Upper lobe of right lung (tissue), 1 donor: ENCODE data around the gene PLCB1. TPM values are rescaled to one million over a fixed set of nuclear protein-coding genes. Genes with fewer than 3 reads are reported as not detected.

Source experiments
- ATAC-seq: fragments of 200-7000 bp; cut with Tn5 transposase; one replicate; pipeline ENCODE4 v1.9.1; 2020; ENCODE audit warnings: mild to moderate bottlenecking, moderate library complexity
- DNase-seq: peaks from one replicate; pipeline ENCODE4 v3.0.0-alpha.2; 2020
- H3K27ac ChIP-seq: fragments of 200-600 bp; one replicate; pipeline ENCODE4 v1.8.0; 2022
- H3K27me3 ChIP-seq: fragments of 200-600 bp; one replicate; pipeline ENCODE4 v1.8.0; 2022; ENCODE audit warnings: mild to moderate bottlenecking
- H3K36me3 ChIP-seq: fragments of 200-600 bp; one replicate; pipeline ENCODE4 v1.8.0; 2022
- H3K4me1 ChIP-seq: fragments of 200-600 bp; one replicate; pipeline ENCODE4 v1.8.0; 2022
- H3K4me3 ChIP-seq: fragments of 200-600 bp; one replicate; pipeline ENCODE4 v1.8.0; 2022; ENCODE audit warnings: mild to moderate bottlenecking
- H3K9me3 ChIP-seq: fragments of 200-600 bp; one replicate; pipeline ENCODE4 v1.8.0; 2022
- CTCF ChIP-seq: fragments of 200-600 bp; IDR thresholded peaks from one replicate; pipeline ENCODE4 v1.8.0; 2022; ENCODE audit warnings: antibody characterized with exemption
- intact Hi-C: fragments of 100-400 bp; cut with DNase I; formaldehyde crosslinking; loops from one replicate; pipeline ENCODE4 v1.11.0; 2022
- total RNA-seq: library from RNA; stranded (reverse); fragmentation: NEBNext Ultra II Directional; extraction: Animal tissue kit (Norgen Biotek cat#: 25700); gene quantifications from one replicate; pipeline ENCODE4 v1.2.1, GENCODE V29; 2021
- donor health status: DM: no; HTN: yes; CAD: no; lungs with severe emphysema.

The PLCB1 gene
- total RNA-seq, 1 donor from 2014 or later, result 12.4 TPM

DNA sequence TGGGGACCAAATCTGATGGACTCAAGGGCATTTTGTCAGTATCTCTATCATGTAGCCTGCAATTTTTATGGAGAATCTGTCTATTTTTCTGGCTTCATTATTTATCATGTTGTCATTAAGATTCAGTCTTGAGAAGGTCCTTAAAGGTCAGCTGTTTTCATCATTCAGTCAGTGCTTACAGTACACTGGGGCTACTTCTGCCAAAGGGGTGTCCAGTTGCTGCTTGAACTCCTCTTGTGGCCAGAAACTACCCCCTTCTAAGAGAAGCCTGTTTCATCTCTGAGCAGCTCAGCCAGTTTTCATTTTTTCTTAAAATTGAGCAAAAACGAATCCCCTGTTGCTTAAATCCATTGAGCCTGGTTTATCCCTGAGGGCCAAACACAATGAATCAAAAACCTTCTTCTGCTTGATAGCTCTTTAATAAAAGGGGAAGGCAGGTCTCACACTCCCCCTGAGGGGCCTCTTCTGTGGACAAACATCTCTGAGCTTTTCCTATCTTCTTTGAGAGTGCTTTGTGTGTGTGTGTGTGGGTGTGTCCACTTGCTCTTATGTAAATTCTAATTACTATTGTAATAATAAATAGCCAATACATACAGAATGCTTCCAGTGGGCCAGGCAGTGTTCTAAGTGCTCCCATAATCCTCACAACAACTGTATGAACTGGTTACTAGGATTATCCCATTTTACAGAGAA lies 172.2 kb downstream of the PLCB1 start:
- Histone ChIP-seq H3K27me3 (no peaks in the 10 kb centered on the region), H3K9me3 (no peaks in the 10 kb centered on the region), H3K36me3 (no peaks in the 10 kb centered on the region), H3K27ac (no peak overlapping the region), H3K4me1 (no peaks in the 10 kb centered on the region), H3K4me3 (no peak overlapping the region)
- TF ChIP-seq CTCF, result no peak
- intact Hi-C loops, result no loop called here
- DNase-seq, result no peak
- no peak for ATAC-seq

- peak; percentile 64 for DNase-seq
- intact Hi-C loops, result no loop called here
- ATAC-seq, result peak; percentile 82
Measured at GRCh38 chr20:8305449-8305978, 173.4 kb downstream of the PLCB1 start.

DNA sequence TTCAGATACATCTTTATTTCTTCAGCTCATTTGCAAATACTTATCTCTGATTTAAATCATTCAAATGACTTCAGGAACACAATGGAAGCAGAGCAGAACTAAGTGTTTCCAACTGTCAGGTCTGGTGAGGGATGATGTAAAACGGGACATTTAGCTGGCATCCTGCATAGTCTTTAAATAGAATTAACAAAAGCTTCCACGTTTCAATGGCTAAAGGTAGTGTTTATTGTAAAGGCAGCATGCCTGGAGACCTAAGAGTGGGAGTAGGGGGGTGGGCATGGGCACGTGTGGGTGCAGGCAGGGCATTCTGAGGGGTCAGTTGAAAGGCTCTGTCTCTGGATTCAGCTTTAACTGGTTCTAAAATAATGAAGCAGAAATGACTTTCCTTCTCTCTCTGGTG lies 174.9 kb downstream of the PLCB1 start:
- intact Hi-C loops, result no loop called here
- no peaks in the 10 kb centered on the region for H3K36me3 ChIP-seq
- no peaks in the 10 kb centered on the region for H3K4me1 ChIP-seq
- no peaks in the 10 kb centered on the region for H3K9me3 ChIP-seq
- ATAC-seq (no peak), DNase-seq (no peak)
- H3K27me3 ChIP-seq, result no peaks in the 10 kb centered on the region
- no peak for TF ChIP-seq CTCF
- no peak overlapping the region for H3K4me3 ChIP-seq
- H3K27ac ChIP-seq, result no peak overlapping the region

More at GRCh38 chr20:8305449-8305978, 173.4 kb downstream of the PLCB1 start:
- TF ChIP-seq CTCF, result peak; percentile 66
- Histone ChIP-seq H3K9me3 (no peaks in the 10 kb centered on the region), H3K36me3 (no peaks in the 10 kb centered on the region), H3K27me3 (no peaks in the 10 kb centered on the region), H3K4me1 (no peaks in the 10 kb centered on the region), H3K4me3 (no peak overlapping the region), H3K27ac (no peak overlapping the region)

DNA sequence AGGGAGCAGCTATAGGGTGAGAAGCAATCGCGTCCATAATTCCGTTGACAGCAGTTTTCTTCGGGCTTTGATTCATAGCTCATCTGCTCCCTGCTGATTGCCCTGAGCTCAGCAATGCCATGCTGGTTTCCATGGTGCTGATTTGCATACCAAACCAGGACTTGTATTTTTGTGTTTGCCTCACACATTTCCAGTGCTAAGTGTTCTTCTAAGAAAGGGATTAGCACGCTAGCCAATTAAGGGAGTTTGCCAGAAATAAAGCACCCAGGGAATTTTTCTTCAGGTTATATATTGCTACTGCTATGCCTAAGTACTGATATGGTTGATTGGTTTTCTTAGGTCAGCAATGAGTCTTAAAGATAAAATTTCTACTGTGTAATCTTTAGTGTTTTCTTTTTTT lies 177.6 kb downstream of the PLCB1 start:
- peak; percentile 25 for ATAC-seq
- TF ChIP-seq CTCF, result no peak
- Histone ChIP-seq H3K27ac (no peak overlapping the region), H3K9me3 (no peaks in the 10 kb centered on the region), H3K36me3 (no peaks in the 10 kb centered on the region), H3K4me1 (no peaks in the 10 kb centered on the region), H3K4me3 (no peak overlapping the region), H3K27me3 (no peaks in the 10 kb centered on the region)
- no peak for DNase-seq
- intact Hi-C loops, result no loop called here

- H3K4me3 ChIP-seq, result no peak overlapping the region
- H3K9me3 ChIP-seq, result no peaks in the 10 kb centered on the region
- DNase-seq (no peak), ATAC-seq (no peak)
- no peaks in the 10 kb centered on the region for H3K36me3 ChIP-seq
- intact Hi-C loops, result no loop called here
- H3K4me1 ChIP-seq, result no peaks in the 10 kb centered on the region
- TF ChIP-seq CTCF, result no peak
- no peaks in the 10 kb centered on the region for H3K27me3 ChIP-seq
- H3K27ac ChIP-seq, result no peak overlapping the region
Measured at GRCh38 chr20:8310618-8311017, 178.6 kb downstream of the PLCB1 start.
